ENCODE measurements around the gene CFD. TPM values are rescaled to one million over a fixed set of nuclear protein-coding genes. Genes with fewer than 3 reads are reported as not detected.
"Not testable (repeated sequence)": the region's sequence is repeated elsewhere in the genome, so short reads cannot be mapped to it uniquely, and the experiment has no call there.

The CFD gene
- total RNA-seq, 1 donor from 2014 or later = 162 TPM

GRCh38 chr19:875265-875879, 15.9 kb downstream of the CFD start:
- Mint-ChIP-seq H3K27me3 (ENCODE audit: unreplicated experiment) (no peaks in the 10 kb centered on the region), H3K4me3 (ENCODE audit: unreplicated experiment) (no peak overlapping the region), H3K9me3 (ENCODE audit: unreplicated experiment) (no peaks in the 10 kb centered on the region), H3K27ac (ENCODE audit: unreplicated experiment) (no peak overlapping the region), H3K4me1 (ENCODE audit: unreplicated experiment) (peaks cover 18% of the 10 kb centered on the region), H3K36me3 (ENCODE audit: unreplicated experiment) (peaks cover 13% of the 10 kb centered on the region)
- TF ChIP-seq, protein P1, sequence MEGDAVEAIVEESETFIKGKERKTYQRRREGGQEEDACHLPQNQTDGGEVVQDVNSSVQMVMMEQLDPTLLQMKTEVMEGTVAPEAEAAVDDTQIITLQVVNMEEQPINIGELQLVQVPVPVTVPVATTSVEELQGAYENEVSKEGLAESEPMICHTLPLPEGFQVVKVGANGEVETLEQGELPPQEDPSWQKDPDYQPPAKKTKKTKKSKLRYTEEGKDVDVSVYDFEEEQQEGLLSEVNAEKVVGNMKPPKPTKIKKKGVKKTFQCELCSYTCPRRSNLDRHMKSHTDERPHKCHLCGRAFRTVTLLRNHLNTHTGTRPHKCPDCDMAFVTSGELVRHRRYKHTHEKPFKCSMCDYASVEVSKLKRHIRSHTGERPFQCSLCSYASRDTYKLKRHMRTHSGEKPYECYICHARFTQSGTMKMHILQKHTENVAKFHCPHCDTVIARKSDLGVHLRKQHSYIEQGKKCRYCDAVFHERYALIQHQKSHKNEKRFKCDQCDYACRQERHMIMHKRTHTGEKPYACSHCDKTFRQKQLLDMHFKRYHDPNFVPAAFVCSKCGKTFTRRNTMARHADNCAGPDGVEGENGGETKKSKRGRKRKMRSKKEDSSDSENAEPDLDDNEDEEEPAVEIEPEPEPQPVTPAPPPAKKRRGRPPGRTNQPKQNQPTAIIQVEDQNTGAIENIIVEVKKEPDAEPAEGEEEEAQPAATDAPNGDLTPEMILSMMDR (IDR thresholded peaks at IDR 0.05) = no peak
- DNase-seq (ENCODE audit: extremely low spot score, unreplicated experiment) = no peak

DNA sequence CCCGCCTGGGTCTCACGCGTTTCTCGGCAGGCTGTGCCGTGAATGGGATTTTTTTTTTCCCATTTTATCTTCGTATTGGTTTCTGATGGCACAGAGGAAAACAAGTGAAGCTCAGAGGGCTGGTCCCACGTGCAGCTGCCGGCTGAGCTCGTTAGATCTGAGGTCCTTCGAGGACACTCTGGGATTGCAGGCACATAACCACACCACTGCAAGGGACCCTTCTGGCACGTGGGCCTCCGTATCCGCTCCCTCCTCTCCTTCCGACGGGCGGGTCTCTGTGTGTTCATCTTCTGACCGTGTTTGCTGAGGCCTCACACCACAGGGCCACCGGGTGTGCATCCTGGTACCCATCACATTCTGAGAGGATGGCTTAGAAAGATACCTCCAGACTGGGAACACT, 16.6 kb downstream of the CFD start:
- no peaks in the 10 kb centered on the region for H3K9me3 Mint-ChIP-seq (ENCODE audit: unreplicated experiment)
- H3K36me3 Mint-ChIP-seq (ENCODE audit: unreplicated experiment) = peaks cover 12% of the 10 kb centered on the region
- no peak overlapping the region for H3K4me3 Mint-ChIP-seq (ENCODE audit: unreplicated experiment)
- H3K27me3 Mint-ChIP-seq (ENCODE audit: unreplicated experiment) = no peaks in the 10 kb centered on the region
- H3K4me1 Mint-ChIP-seq (ENCODE audit: unreplicated experiment) = peaks cover 12% of the 10 kb centered on the region
- no peak for DNase-seq (ENCODE audit: extremely low spot score, unreplicated experiment)
- no peak overlapping the region for H3K27ac Mint-ChIP-seq (ENCODE audit: unreplicated experiment)
- TF ChIP-seq, protein P1 (IDR thresholded peaks at IDR 0.05) = no peak

DNA sequence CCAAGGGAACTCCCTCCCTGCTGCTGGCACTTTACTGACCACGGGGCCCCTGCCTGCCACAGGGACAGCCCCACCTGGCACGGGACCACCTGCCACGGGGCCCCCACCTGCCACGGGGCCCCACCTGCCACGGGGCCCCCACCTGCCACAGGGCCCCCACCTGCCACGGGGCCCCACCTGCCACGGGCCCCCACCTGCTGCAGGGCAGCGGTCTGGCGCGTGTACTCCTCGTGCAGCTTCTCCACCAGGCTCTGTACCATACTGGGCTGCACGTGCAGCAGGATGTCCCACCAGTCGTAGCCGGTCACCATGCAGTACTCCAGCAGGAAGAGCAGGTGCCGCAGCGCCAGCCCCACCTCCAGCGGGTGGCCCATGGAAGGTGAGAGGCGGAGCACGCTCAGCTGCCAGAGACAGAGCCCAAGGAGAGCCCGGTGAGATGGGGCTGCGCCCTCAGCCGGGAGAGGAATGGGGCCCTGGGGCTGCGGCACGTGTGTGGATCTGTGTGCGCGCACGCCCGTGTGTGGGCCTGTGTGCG, 17.4 kb downstream of the CFD start:
- H3K36me3 Mint-ChIP-seq (ENCODE audit: unreplicated experiment) = peaks cover 20% of the 10 kb centered on the region
- DNase-seq (ENCODE audit: extremely low spot score, unreplicated experiment) = no peak

DNA sequence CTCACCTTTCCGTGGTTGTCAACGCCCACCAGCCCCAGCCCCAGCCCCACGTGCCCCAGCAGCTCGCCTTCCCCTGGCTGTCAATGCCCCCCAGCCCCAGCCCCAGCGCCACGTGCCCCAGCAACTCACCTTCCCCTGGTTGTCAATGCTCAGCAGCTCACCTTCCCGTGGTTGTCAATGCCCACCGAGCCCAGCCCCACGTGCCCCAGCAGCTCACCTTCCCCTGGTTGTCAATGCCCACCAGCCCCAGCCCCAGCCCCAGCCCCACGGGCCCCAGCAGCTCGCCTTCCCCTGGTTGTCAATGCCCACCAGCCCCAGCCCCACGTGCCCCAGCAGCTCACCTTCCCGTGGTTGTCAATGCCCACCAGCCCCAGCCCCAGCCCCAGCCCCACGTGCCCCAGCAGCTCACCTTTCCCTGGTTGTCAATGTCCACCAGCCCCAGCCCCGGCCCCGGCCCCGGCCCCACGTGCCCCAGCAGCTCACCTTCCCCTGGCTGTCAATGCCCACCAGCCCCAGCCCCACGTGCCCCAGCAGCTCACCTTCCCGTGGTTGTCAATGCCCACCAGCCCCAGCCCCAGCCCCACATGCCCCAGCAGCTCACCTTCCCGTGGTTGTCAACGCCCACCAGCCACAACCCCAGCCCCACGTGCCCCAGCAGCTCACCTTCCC, 18.7 kb downstream of the CFD start:
- not testable (repeated sequence) for H3K4me3 Mint-ChIP-seq (ENCODE audit: unreplicated experiment); H3K27ac Mint-ChIP-seq (ENCODE audit: unreplicated experiment); H3K4me1 Mint-ChIP-seq (ENCODE audit: unreplicated experiment); DNase-seq (ENCODE audit: extremely low spot score, unreplicated experiment); H3K27me3 Mint-ChIP-seq (ENCODE audit: unreplicated experiment); H3K9me3 Mint-ChIP-seq (ENCODE audit: unreplicated experiment)
- H3K36me3 Mint-ChIP-seq (ENCODE audit: unreplicated experiment) = peaks cover 25% of the 10 kb centered on the region

More for the DNA sequence above, 17.4 kb downstream of the CFD start:
- peaks cover 8% of the 10 kb centered on the region for H3K4me1 Mint-ChIP-seq (ENCODE audit: unreplicated experiment)
- H3K9me3 Mint-ChIP-seq (ENCODE audit: unreplicated experiment) = no peaks in the 10 kb centered on the region
- H3K27me3 Mint-ChIP-seq (ENCODE audit: unreplicated experiment) = no peaks in the 10 kb centered on the region
- H3K4me3 Mint-ChIP-seq (ENCODE audit: unreplicated experiment) = no peak overlapping the region
- no peak overlapping the region for H3K27ac Mint-ChIP-seq (ENCODE audit: unreplicated experiment)
- TF ChIP-seq, protein P1 (IDR thresholded peaks at IDR 0.05) = no peak

- H3K36me3 Mint-ChIP-seq (ENCODE audit: unreplicated experiment) = peaks cover 26% of the 10 kb centered on the region
- H3K4me3 Mint-ChIP-seq (ENCODE audit: unreplicated experiment) = not testable (repeated sequence)
Observed at GRCh38 chr19:878751-879561, 19.5 kb downstream of the CFD start.

More at GRCh38 chr19:878751-879561, 19.5 kb downstream of the CFD start:
- not testable (repeated sequence) for DNase-seq (ENCODE audit: extremely low spot score, unreplicated experiment); H3K27me3 Mint-ChIP-seq (ENCODE audit: unreplicated experiment); H3K27ac Mint-ChIP-seq (ENCODE audit: unreplicated experiment); H3K4me1 Mint-ChIP-seq (ENCODE audit: unreplicated experiment); H3K9me3 Mint-ChIP-seq (ENCODE audit: unreplicated experiment)

All from osteocyte (in vitro differentiated cells).